Stimulated activated CD8-positive, alpha-beta memory T cell treated with anti-CD3 and anti-CD28 coated beads, Interleukin-7, amount 100 ng/mL, for 48 hours (primary cell): ENCODE measurements around the gene DDX20.

Source experiments
- DNase-seq, 2 donors: peaks; one replicate each; pipeline ENCODE4 v3.0.0-alpha.2; 2020; ENCODE audit warnings: low read depth in 1 of 2; ENCODE audit errors: extremely low read depth in 1 of 2

DDX20 gene

GRCh38 chr1:111746614-111746999 lies 9.1 kb upstream of the DDX20 start:
- DNase-seq = no peak

- peak; percentile 25 to 68 for DNase-seq
Observed at GRCh38 chr1:111747282-111747734, 8.4 kb upstream of the DDX20 start.

- no peak for DNase-seq
Observed at GRCh38 chr1:111747947-111748346, 7.8 kb upstream of the DDX20 start.

GRCh38 chr1:111749628-111750027 lies 6.1 kb upstream of the DDX20 start:
- DNase-seq = no peak

GRCh38 chr1:111750856-111751255 lies 4.8 kb upstream of the DDX20 start:
- no peak for DNase-seq

- DNase-seq = no peak
Observed at GRCh38 chr1:111751906-111752575, 3.7 kb upstream of the DDX20 start.

- DNase-seq = peak in 1 of 2 donors; percentile 15
Observed at GRCh38 chr1:111754984-111755330, 744 bp upstream of the DDX20 start.

GRCh38 chr1:111756124-111756513 lies 418 bp downstream of the DDX20 start:
- no peak for DNase-seq

- DNase-seq = no peak
Observed at GRCh38 chr1:111758373-111758772, 2.7 kb downstream of the DDX20 start.

GRCh38 chr1:111761717-111762116 lies 6.0 kb downstream of the DDX20 start:
- no peak for DNase-seq

- DNase-seq = no peak
Observed at GRCh38 chr1:111762332-111762731, 6.6 kb downstream of the DDX20 start.

- no peak for DNase-seq
Observed at GRCh38 chr1:111768023-111768422, 12.3 kb downstream of the DDX20 start.

- DNase-seq = no peak
Observed at GRCh38 chr1:111768625-111769024, 12.9 kb downstream of the DDX20 start.

GRCh38 chr1:111769517-111770146 lies 13.9 kb downstream of the DDX20 start:
- DNase-seq = no peak

- no peak for DNase-seq
Observed at GRCh38 chr1:111770916-111771315, 15.2 kb downstream of the DDX20 start.

GRCh38 chr1:111775966-111776365 lies 20.3 kb downstream of the DDX20 start:
- DNase-seq = no peak

- DNase-seq = no peak
Observed at GRCh38 chr1:111776391-111776790, 20.7 kb downstream of the DDX20 start.

- no peak for DNase-seq
Observed at GRCh38 chr1:111776861-111777260, 21.2 kb downstream of the DDX20 start.

- no peak for DNase-seq
Observed at GRCh38 chr1:111777301-111777700, 21.6 kb downstream of the DDX20 start.

- DNase-seq = no peak
Observed at GRCh38 chr1:111778066-111778465, 22.4 kb downstream of the DDX20 start.

GRCh38 chr1:111778541-111779051 lies 22.9 kb downstream of the DDX20 start:
- DNase-seq = no peak

GRCh38 chr1:111779546-111779945 lies 23.8 kb downstream of the DDX20 start:
- no peak for DNase-seq
